Measurements from ENCODE around the gene LDHA.

DNA sequence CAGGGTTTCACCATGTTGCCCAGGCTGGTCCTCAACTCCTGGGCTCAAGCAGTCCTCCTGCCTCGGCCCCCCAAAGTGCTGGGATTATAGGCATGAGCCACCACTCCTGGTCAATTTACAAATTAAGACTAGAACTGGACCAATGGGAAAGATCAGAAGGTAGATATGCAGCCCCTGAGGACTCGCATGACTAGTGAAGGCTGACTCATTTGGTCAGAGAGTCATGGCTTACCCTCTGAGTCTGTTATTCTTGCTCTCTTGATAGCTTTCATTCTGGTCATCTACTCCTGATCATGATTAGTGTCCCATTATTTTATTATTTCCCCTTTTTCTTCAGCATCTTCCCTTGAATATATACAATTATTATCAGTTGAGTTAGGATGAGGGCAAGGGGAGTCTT, 58.6 kb downstream of the LDHA start:
- TF ChIP-seq, protein P1, sequence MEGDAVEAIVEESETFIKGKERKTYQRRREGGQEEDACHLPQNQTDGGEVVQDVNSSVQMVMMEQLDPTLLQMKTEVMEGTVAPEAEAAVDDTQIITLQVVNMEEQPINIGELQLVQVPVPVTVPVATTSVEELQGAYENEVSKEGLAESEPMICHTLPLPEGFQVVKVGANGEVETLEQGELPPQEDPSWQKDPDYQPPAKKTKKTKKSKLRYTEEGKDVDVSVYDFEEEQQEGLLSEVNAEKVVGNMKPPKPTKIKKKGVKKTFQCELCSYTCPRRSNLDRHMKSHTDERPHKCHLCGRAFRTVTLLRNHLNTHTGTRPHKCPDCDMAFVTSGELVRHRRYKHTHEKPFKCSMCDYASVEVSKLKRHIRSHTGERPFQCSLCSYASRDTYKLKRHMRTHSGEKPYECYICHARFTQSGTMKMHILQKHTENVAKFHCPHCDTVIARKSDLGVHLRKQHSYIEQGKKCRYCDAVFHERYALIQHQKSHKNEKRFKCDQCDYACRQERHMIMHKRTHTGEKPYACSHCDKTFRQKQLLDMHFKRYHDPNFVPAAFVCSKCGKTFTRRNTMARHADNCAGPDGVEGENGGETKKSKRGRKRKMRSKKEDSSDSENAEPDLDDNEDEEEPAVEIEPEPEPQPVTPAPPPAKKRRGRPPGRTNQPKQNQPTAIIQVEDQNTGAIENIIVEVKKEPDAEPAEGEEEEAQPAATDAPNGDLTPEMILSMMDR (IDR thresholded peaks at IDR 0.05), result no peak
- no peak for TF ChIP-seq ZFX (IDR thresholded peaks at IDR 0.05; ENCODE audit: borderline replicate concordance)
